OCI-LY7 (cell line): Measurements from ENCODE around the gene VPS37C. TPM values are rescaled to one million over a fixed set of nuclear protein-coding genes. Genes with fewer than 3 reads are reported as not detected.

Source experiments
- BruUV-seq: library from RNA; stranded (reverse); fragments of 400-500 nt; replicated peaks from 2 replicates; lab custom pipeline; 2021; lab: Mats Ljungman, UMichigan
- CTCF ChIA-PET: fragments of 300-600 bp; sonication (Branson Sonifier 250); formaldehyde crosslinking; loops from one replicate; lab custom pipeline; 2022; ENCODE audit warnings: antibody characterized with exemption; ENCODE audit not compliant: unreplicated experiment; lab: Charles Lee
- POLR2A ChIA-PET: fragments of 300-600 bp; sonication (Branson Sonifier 250); formaldehyde crosslinking; loops from one replicate; lab custom pipeline; 2022; ENCODE audit warnings: antibody characterized with exemption; lab: Charles Lee
- DNase-seq: peaks from one replicate; pipeline ENCODE4 v3.0.0-alpha.2; 2015; ENCODE audit warnings: low spot score
- H2AFZ ChIP-seq: fragments of 200-600 bp; sonication (generic), shearing (Covaris generic); 2 replicates; pipeline ENCODE4 v1.6.1; 2014; ENCODE audit warnings: mild to moderate bottlenecking, antibody characterized with exemption, low read length, moderate library complexity
- H3K27ac ChIP-seq: fragments of 200-600 bp; sonication (generic); 2 replicates; pipeline ENCODE4 v1.5.1; 2014; ENCODE audit warnings: mixed run types, low read depth, mild to moderate bottlenecking, moderate library complexity, low read length, inconsistent platforms; ENCODE audit not compliant: poor library complexity, severe bottlenecking
- H3K36me3 ChIP-seq: fragments of 200-600 bp; sonication (generic); 2 replicates; pipeline ENCODE4 v1.6.1; 2014; ENCODE audit warnings: mild to moderate bottlenecking, antibody characterized with exemption, low read length, moderate library complexity, mixed read lengths; ENCODE audit not compliant: insufficient read depth
- H3K4me1 ChIP-seq: fragments of 200-600 bp; sonication (generic); 2 replicates; pipeline ENCODE4 v1.5.1; 2014; ENCODE audit warnings: mild to moderate bottlenecking, low read length; ENCODE audit not compliant: insufficient read depth, poor library complexity, severe bottlenecking
- H3K4me2 ChIP-seq: fragments of 200-600 bp; sonication (generic); 2 replicates; pipeline ENCODE4 v1.6.1; 2014; ENCODE audit warnings: mild to moderate bottlenecking, low read length
- H3K4me3 ChIP-seq: fragments of 200-600 bp; sonication (generic); 2 replicates; pipeline ENCODE4 v1.5.1; 2014; ENCODE audit warnings: mild to moderate bottlenecking, low read depth, low read length; ENCODE audit not compliant: poor library complexity, severe bottlenecking
- H3K79me2 ChIP-seq: fragments of 200-600 bp; sonication (generic); 2 replicates; pipeline ENCODE4 v1.6.1; 2016; ENCODE audit warnings: low read depth, mild to moderate bottlenecking, low read length, moderate library complexity, mixed read lengths; ENCODE audit not compliant: insufficient read depth
- H3K9me2 ChIP-seq: fragments of 200-600 bp; sonication (generic); 2 replicates; pipeline ENCODE4 v1.6.1; 2016; ENCODE audit warnings: mild to moderate bottlenecking, low read length, mixed read lengths; ENCODE audit not compliant: insufficient read depth
- H3K9me3 ChIP-seq: fragments of 200-600 bp; sonication (generic); 2 replicates; pipeline ENCODE4 v1.6.1; 2014; ENCODE audit warnings: mild to moderate bottlenecking, mixed run types, low read length, mixed read lengths
- H4K20me1 ChIP-seq: fragments of 200-600 bp; sonication (generic); 2 replicates; pipeline ENCODE4 v1.6.1; 2014; ENCODE audit warnings: mild to moderate bottlenecking, antibody characterized with exemption, low read length, moderate library complexity, mixed read lengths; ENCODE audit not compliant: insufficient read depth
- EZH2phosphoT487 ChIP-seq: fragments of 200-600 bp; sonication (generic); IDR thresholded peaks from 2 replicates; pipeline ENCODE4 v1.6.1; 2018; ENCODE audit warnings: low read depth, borderline replicate concordance, mild to moderate bottlenecking, mixed run types, antibody characterized with exemption, low read length, moderate library complexity, mixed read lengths
- intact Hi-C: fragments of 100-400 bp; cut with micrococcal nuclease; formaldehyde crosslinking; loops from one replicate; pipeline ENCODE4 v1.10.0; 2022; ENCODE audit not compliant: unreplicated experiment
- total RNA-seq, 2 experiments: library from RNA; depleted of rRNA in 1 of 2; stranded (reverse); fragments of >200 nt in 1 of 2; shearing (Covaris generic) in 1 of 2; gene quantifications; 2 replicates each; pipeline ENCODE4 v1.2.3, GENCODE V29; 2014 to 2022
- TF ChIP-seq, protein P1 (sequence below): fragments of 200-600 bp; sonication (generic); conservative IDR thresholded peaks from 2 replicates; pipeline ENCODE4 v1.5.1; 2014; ENCODE audit warnings: mild to moderate bottlenecking, antibody characterized with exemption, low read length, moderate library complexity, mixed read lengths

VPS37C gene
- total RNA-seq, 2 experiments from 2014 or later = 10.3 to 12.8 TPM

- intact Hi-C loops = loop anchor here (1.0 to 10.0 kb wide), 7 partner anchors 54 to 354 kb away; partner anchors contain the start of gene TMEM109
- ChIA-PET CTCF (interaction anchor here (0.5 kb wide), 1 partner anchor 71 kb away, joined by 3 read pairs; no protein-coding TSS in a partner anchor), POLR2A (interaction anchor here (0.7 kb wide), 1 partner anchor 123 kb away, joined by 3 read pairs; no protein-coding TSS in a partner anchor)
- Histone ChIP-seq H4K20me1 (no peaks in the 10 kb centered on the region), H3K9me2 (no peaks in the 10 kb centered on the region), H3K4me1 (peaks cover 8% of the 10 kb centered on the region), H3K36me3 (no peaks in the 10 kb centered on the region), H3K79me2 (no peaks in the 10 kb centered on the region), H3K4me3 (no peak overlapping the region), H3K27ac (no peak overlapping the region), H3K4me2 (no peak overlapping the region), H3K9me3 (no peaks in the 10 kb centered on the region), H2AFZ (no peak overlapping the region)
- BruUV-seq = no TSS peak
- no peak for TF ChIP-seq EZH2phosphoT487
- TF ChIP-seq, protein P1, sequence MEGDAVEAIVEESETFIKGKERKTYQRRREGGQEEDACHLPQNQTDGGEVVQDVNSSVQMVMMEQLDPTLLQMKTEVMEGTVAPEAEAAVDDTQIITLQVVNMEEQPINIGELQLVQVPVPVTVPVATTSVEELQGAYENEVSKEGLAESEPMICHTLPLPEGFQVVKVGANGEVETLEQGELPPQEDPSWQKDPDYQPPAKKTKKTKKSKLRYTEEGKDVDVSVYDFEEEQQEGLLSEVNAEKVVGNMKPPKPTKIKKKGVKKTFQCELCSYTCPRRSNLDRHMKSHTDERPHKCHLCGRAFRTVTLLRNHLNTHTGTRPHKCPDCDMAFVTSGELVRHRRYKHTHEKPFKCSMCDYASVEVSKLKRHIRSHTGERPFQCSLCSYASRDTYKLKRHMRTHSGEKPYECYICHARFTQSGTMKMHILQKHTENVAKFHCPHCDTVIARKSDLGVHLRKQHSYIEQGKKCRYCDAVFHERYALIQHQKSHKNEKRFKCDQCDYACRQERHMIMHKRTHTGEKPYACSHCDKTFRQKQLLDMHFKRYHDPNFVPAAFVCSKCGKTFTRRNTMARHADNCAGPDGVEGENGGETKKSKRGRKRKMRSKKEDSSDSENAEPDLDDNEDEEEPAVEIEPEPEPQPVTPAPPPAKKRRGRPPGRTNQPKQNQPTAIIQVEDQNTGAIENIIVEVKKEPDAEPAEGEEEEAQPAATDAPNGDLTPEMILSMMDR = no peak
- no peak for DNase-seq
Observed at GRCh38 chr11:61128947-61129638, 32.1 kb downstream of the VPS37C start.

GRCh38 chr11:61127991-61128390 lies 33.2 kb downstream of the VPS37C start:
- Histone ChIP-seq H3K27ac (no peak overlapping the region), H3K4me1 (peaks cover 8% of the 10 kb centered on the region), H3K4me3 (no peak overlapping the region), H3K9me3 (no peaks in the 10 kb centered on the region), H2AFZ (no peak overlapping the region), H3K9me2 (no peaks in the 10 kb centered on the region), H3K36me3 (no peaks in the 10 kb centered on the region), H4K20me1 (no peaks in the 10 kb centered on the region), H3K4me2 (no peak overlapping the region), H3K79me2 (no peaks in the 10 kb centered on the region)
- ChIA-PET CTCF (no interaction called here), POLR2A (interaction anchor here (0.5 kb wide), 1 partner anchor 226 kb away, joined by 4 read pairs; no protein-coding TSS in a partner anchor)
- TF ChIP-seq, protein P1 = no peak
- no peak for TF ChIP-seq EZH2phosphoT487
- no peak for DNase-seq
- intact Hi-C loops = loop anchor here (2.0 to 10.0 kb wide), 3 partner anchors 53 to 213 kb away; partner anchors contain the start of gene TMEM109
- no TSS peak for BruUV-seq

GRCh38 chr11:61126256-61126655 lies 35.0 kb downstream of the VPS37C start:
- H3K4me2 ChIP-seq = no peak overlapping the region
- POLR2A ChIA-PET = no interaction called here
- TF ChIP-seq, protein P1 = no peak
- TF ChIP-seq EZH2phosphoT487 = no peak
- CTCF ChIA-PET = no interaction called here
- H3K27ac ChIP-seq = no peak overlapping the region
- no peak for DNase-seq
- peaks cover 8% of the 10 kb centered on the region for H3K4me1 ChIP-seq
- no peaks in the 10 kb centered on the region for H3K36me3 ChIP-seq
- no peak overlapping the region for H3K4me3 ChIP-seq
- intact Hi-C loops = loop anchor here (5.0 to 10.0 kb wide), 2 partner anchors 51 to 74 kb away; no protein-coding TSS in a partner anchor
- H3K9me2 ChIP-seq = no peaks in the 10 kb centered on the region
- H4K20me1 ChIP-seq = no peaks in the 10 kb centered on the region
- BruUV-seq = no TSS peak
- H3K79me2 ChIP-seq = no peaks in the 10 kb centered on the region
- no peak overlapping the region for H2AFZ ChIP-seq
- no peaks in the 10 kb centered on the region for H3K9me3 ChIP-seq
